OCI-LY1 (cell line): ENCODE measurements around the gene EBF3.

Experiments used
- H2AFZ ChIP-seq: fragments of 200-600 bp; sonication (generic), shearing (Covaris generic); 2 replicates; pipeline ENCODE4 v1.6.0; 2014; ENCODE audit warnings: antibody characterized with exemption, mild to moderate bottlenecking, low read length
- H3F3A ChIP-seq: fragments of 200-600 bp; sonication (generic), shearing (Covaris generic); 2 replicates; pipeline ENCODE4 v1.6.0; 2014; ENCODE audit warnings: mild to moderate bottlenecking, antibody characterized with exemption, low read length, moderate library complexity; ENCODE audit not compliant: insufficient read depth
- H3K27ac ChIP-seq: fragments of 200-600 bp; sonication (generic); 2 replicates; pipeline ENCODE4 v1.5.1; 2014; ENCODE audit warnings: low read length, mixed run types, mild to moderate bottlenecking, low read depth; ENCODE audit not compliant: poor library complexity, severe bottlenecking
- H3K27me3 ChIP-seq: fragments of 200-600 bp; sonication (generic); 2 replicates; pipeline ENCODE4 v1.6.0; 2014; ENCODE audit warnings: antibody characterized with exemption, mild to moderate bottlenecking, low read length, moderate library complexity; ENCODE audit not compliant: insufficient read depth
- H3K36me3 ChIP-seq: fragments of 200-600 bp; sonication (generic); 2 replicates; pipeline ENCODE4 v1.6.1; 2014; ENCODE audit warnings: mild to moderate bottlenecking, antibody characterized with exemption, low read length, moderate library complexity, mixed read lengths; ENCODE audit not compliant: insufficient read depth
- H3K4me1 ChIP-seq: fragments of 200-600 bp; sonication (generic); 2 replicates; pipeline ENCODE4 v1.5.1; 2014; ENCODE audit warnings: mild to moderate bottlenecking, low read length, moderate library complexity; ENCODE audit not compliant: insufficient read depth, severe bottlenecking
- H3K4me2 ChIP-seq: fragments of 200-600 bp; sonication (generic), shearing (Covaris generic); 2 replicates; pipeline ENCODE4 v1.6.1; 2014; ENCODE audit warnings: low read length
- H3K4me3 ChIP-seq: fragments of 200-600 bp; sonication (generic); 2 replicates; pipeline ENCODE4 v1.5.1; 2014; ENCODE audit warnings: low read length, low read depth, mild to moderate bottlenecking, mixed read lengths; ENCODE audit not compliant: poor library complexity, severe bottlenecking
- H3K79me2 ChIP-seq: fragments of 200-600 bp; shearing (Covaris generic); 2 replicates; pipeline ENCODE4 v1.6.1; 2016; ENCODE audit warnings: mixed run types, low read length, mixed read lengths; ENCODE audit not compliant: insufficient read depth
- H3K9ac ChIP-seq: fragments of 200-600 bp; sonication (generic), shearing (Covaris generic); 2 replicates; pipeline ENCODE4 v1.6.1; 2014; ENCODE audit warnings: mild to moderate bottlenecking, low read length, mixed read lengths
- H3K9me2 ChIP-seq: fragments of 200-600 bp; sonication (generic), shearing (Covaris generic); 2 replicates; pipeline ENCODE4 v1.6.1; 2014; ENCODE audit warnings: low read depth, mild to moderate bottlenecking, low read length, mixed read lengths
- H3K9me3 ChIP-seq: fragments of 200-600 bp; shearing (Covaris generic); 2 replicates; pipeline ENCODE4 v1.6.1; 2014; ENCODE audit warnings: low read length, mixed read lengths
- H4K20me1 ChIP-seq: fragments of 200-600 bp; sonication (generic), shearing (Covaris generic); 2 replicates; pipeline ENCODE4 v1.6.0; 2016; ENCODE audit warnings: mild to moderate bottlenecking, low read length; ENCODE audit not compliant: insufficient read depth
- CTCF ChIP-seq: fragments of 200-600 bp; sonication (generic), shearing (Covaris generic); IDR thresholded peaks from 2 replicates; pipeline ENCODE4 v1.5.1; 2017; ENCODE audit warnings: mild to moderate bottlenecking, antibody characterized with exemption, low read length, moderate library complexity, mixed read lengths
- EZH2 ChIP-seq: fragments of 200-600 bp; sonication (generic), shearing (Covaris generic); IDR thresholded peaks from 2 replicates; pipeline ENCODE4 v1.8.0; 2017; ENCODE audit warnings: borderline replicate concordance, mixed run types, mild to moderate bottlenecking, antibody characterized with exemption, low read length, moderate library complexity, mixed read lengths

Gene EBF3

GRCh38 chr10:129966370-129966888 lies 2.4 kb upstream of the EBF3 start:
- TF ChIP-seq EZH2 (no peak), CTCF (no peak)
- no peaks in the 10 kb centered on the region for H3K79me2 ChIP-seq
- H3K9ac ChIP-seq, result no peak overlapping the region
- no peaks in the 10 kb centered on the region for H4K20me1 ChIP-seq
- H3K9me2 ChIP-seq, result no peaks in the 10 kb centered on the region
- no peaks in the 10 kb centered on the region for H3K9me3 ChIP-seq
- no peaks in the 10 kb centered on the region for H3K27me3 ChIP-seq
- no peak overlapping the region for H3K4me2 ChIP-seq
- H3K36me3 ChIP-seq, result no peaks in the 10 kb centered on the region
- no peak overlapping the region for H3K27ac ChIP-seq
- no peaks in the 10 kb centered on the region for H3F3A ChIP-seq
- no peaks in the 10 kb centered on the region for H3K4me1 ChIP-seq
- H3K4me3 ChIP-seq, result no peak overlapping the region
- no peak overlapping the region for H2AFZ ChIP-seq

GRCh38 chr10:129965959-129966358 lies 1.9 kb upstream of the EBF3 start:
- Histone ChIP-seq H3K9me3 (no peaks in the 10 kb centered on the region), H3K27ac (no peak overlapping the region), H3K4me3 (no peak overlapping the region), H2AFZ (no peak overlapping the region), H3K36me3 (no peaks in the 10 kb centered on the region), H3K4me2 (no peak overlapping the region), H3F3A (no peaks in the 10 kb centered on the region), H3K9ac (no peak overlapping the region), H3K79me2 (no peaks in the 10 kb centered on the region), H3K4me1 (no peaks in the 10 kb centered on the region), H4K20me1 (no peaks in the 10 kb centered on the region), H3K27me3 (no peaks in the 10 kb centered on the region), H3K9me2 (no peaks in the 10 kb centered on the region)
- TF ChIP-seq CTCF (no peak), EZH2 (no peak)

DNA sequence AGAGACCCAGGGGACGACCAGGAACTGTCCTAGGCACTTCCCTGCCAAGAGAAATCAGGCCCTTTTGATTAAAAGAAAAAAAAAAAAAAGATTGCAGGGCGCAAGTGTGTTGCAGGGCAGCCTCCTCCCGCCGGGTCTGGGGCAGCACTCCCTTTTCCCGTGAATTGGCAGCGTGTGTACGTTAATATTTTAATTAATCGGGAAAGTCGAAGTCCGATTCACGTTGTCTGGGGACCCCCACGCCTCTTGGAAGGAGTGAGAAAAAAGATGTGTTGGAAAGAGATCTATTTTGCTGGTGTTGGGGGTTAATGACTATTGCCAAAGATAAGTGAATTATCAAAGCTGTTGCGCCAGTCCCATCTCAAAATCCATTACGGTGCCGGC lies 1.3 kb upstream of the EBF3 start:
- H3K9ac ChIP-seq, result no peak overlapping the region
- no peaks in the 10 kb centered on the region for H3K4me1 ChIP-seq
- H3K27me3 ChIP-seq, result no peaks in the 10 kb centered on the region
- H4K20me1 ChIP-seq, result no peaks in the 10 kb centered on the region
- no peak overlapping the region for H2AFZ ChIP-seq
- no peak overlapping the region for H3K4me3 ChIP-seq
- no peak overlapping the region for H3K27ac ChIP-seq
- H3F3A ChIP-seq, result no peaks in the 10 kb centered on the region
- TF ChIP-seq CTCF, result no peak
- no peak for TF ChIP-seq EZH2
- no peaks in the 10 kb centered on the region for H3K36me3 ChIP-seq
- H3K9me2 ChIP-seq, result no peaks in the 10 kb centered on the region
- no peak overlapping the region for H3K4me2 ChIP-seq
- no peaks in the 10 kb centered on the region for H3K9me3 ChIP-seq
- no peaks in the 10 kb centered on the region for H3K79me2 ChIP-seq
